ENCODE results near the gene AMPD3. TPM values are rescaled to one million over a fixed set of nuclear protein-coding genes. Genes with fewer than 3 reads are reported as not detected.

AMPD3 gene
- polyA plus RNA-seq, 1 donor from 2014 or later: not detected

DNA sequence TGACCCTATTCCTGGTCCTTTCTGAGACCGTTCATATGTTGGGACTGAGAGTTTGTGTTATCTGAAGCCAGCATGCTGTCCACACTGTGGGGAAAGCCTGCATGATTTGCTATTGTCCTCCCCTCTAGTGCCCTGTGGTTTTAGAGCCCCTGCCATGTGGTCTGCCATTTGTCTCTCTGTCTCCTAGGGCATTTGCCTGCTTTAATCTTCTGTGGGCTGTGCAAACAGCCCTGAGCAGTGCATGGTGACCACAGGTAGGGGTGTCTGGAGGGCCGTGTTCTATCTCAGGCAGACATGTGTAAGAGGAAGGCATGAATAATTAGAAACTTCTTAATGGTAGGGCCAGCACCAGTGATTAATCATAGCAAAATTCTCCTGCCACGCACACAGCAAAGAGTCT lies 23.0 kb downstream of the AMPD3 start:
- no peak overlapping the region for H3K27ac ChIP-seq (ENCODE audit: low read length)
- H4K20me1 ChIP-seq (ENCODE audit: insufficient read depth): no peaks in the 10 kb centered on the region
- no peaks in the 10 kb centered on the region for H3K27me3 ChIP-seq (ENCODE audit: insufficient read depth, low read depth, low read length)
- no peak for TF ChIP-seq EZH2 (IDR thresholded peaks at IDR 0.05; ENCODE audit: borderline replicate concordance, insufficient read depth, low read length, poor library complexity, severe bottlenecking)
- TF ChIP-seq RAD21 (conservative IDR thresholded peaks at IDR 0.05): no peak
- no peak for TF ChIP-seq POLR2AphosphoS5 (IDR thresholded peaks at IDR 0.05)
- TF ChIP-seq, protein P1, sequence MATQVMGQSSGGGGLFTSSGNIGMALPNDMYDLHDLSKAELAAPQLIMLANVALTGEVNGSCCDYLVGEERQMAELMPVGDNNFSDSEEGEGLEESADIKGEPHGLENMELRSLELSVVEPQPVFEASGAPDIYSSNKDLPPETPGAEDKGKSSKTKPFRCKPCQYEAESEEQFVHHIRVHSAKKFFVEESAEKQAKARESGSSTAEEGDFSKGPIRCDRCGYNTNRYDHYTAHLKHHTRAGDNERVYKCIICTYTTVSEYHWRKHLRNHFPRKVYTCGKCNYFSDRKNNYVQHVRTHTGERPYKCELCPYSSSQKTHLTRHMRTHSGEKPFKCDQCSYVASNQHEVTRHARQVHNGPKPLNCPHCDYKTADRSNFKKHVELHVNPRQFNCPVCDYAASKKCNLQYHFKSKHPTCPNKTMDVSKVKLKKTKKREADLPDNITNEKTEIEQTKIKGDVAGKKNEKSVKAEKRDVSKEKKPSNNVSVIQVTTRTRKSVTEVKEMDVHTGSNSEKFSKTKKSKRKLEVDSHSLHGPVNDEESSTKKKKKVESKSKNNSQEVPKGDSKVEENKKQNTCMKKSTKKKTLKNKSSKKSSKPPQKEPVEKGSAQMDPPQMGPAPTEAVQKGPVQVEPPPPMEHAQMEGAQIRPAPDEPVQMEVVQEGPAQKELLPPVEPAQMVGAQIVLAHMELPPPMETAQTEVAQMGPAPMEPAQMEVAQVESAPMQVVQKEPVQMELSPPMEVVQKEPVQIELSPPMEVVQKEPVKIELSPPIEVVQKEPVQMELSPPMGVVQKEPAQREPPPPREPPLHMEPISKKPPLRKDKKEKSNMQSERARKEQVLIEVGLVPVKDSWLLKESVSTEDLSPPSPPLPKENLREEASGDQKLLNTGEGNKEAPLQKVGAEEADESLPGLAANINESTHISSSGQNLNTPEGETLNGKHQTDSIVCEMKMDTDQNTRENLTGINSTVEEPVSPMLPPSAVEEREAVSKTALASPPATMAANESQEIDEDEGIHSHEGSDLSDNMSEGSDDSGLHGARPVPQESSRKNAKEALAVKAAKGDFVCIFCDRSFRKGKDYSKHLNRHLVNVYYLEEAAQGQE (IDR thresholded peaks at IDR 0.05; ENCODE audit: borderline replicate concordance): no peak
- no peak for TF ChIP-seq MXI1 (conservative IDR thresholded peaks at IDR 0.05; ENCODE audit: poor library complexity, severe bottlenecking)
- no peak for TF ChIP-seq TAF1 (IDR thresholded peaks at IDR 0.05; ENCODE audit: low read depth)
- TF ChIP-seq EP300 (conservative IDR thresholded peaks at IDR 0.05; ENCODE audit: poor library complexity, severe bottlenecking): no peak
- H3K9me2 ChIP-seq (ENCODE audit: insufficient read depth, low read length): no peaks in the 10 kb centered on the region
- H2AFZ ChIP-seq (ENCODE audit: low read depth, low read length): no peak overlapping the region
- no peak overlapping the region for H3K4me3 ChIP-seq (ENCODE audit: low read length)
- no peak overlapping the region for H3K4me2 ChIP-seq (ENCODE audit: low read length)
- H3K36me3 ChIP-seq (ENCODE audit: insufficient read depth, low read length): no peaks in the 10 kb centered on the region
- H3K79me2 ChIP-seq (replicated peaks; ENCODE audit: insufficient read depth, low read length): no peaks in the 10 kb centered on the region
- H3K9ac ChIP-seq (ENCODE audit: low read length): no peak overlapping the region
- H3F3A ChIP-seq (ENCODE audit: insufficient read depth, low read length, poor library complexity, severe bottlenecking): no peaks in the 10 kb centered on the region
- no peaks in the 10 kb centered on the region for H3K9me3 ChIP-seq (ENCODE audit: low read length)

GRCh38 chr11:10478574-10479550 lies 23.8 kb downstream of the AMPD3 start:
- Histone ChIP-seq H3K4me2 (ENCODE audit: low read length) (no peak overlapping the region), H3K79me2 (replicated peaks; ENCODE audit: insufficient read depth, low read length) (no peaks in the 10 kb centered on the region), H3K9me2 (ENCODE audit: insufficient read depth, low read length) (no peaks in the 10 kb centered on the region), H2AFZ (ENCODE audit: low read depth, low read length) (no peak overlapping the region), H3F3A (ENCODE audit: insufficient read depth, low read length, poor library complexity, severe bottlenecking) (no peaks in the 10 kb centered on the region), H3K36me3 (ENCODE audit: insufficient read depth, low read length) (no peaks in the 10 kb centered on the region), H3K27me3 (ENCODE audit: insufficient read depth, low read depth, low read length) (no peaks in the 10 kb centered on the region), H3K4me3 (ENCODE audit: low read length) (no peak overlapping the region), H3K9me3 (ENCODE audit: low read length) (no peaks in the 10 kb centered on the region), H3K27ac (ENCODE audit: low read length) (no peak overlapping the region), H4K20me1 (ENCODE audit: insufficient read depth) (no peaks in the 10 kb centered on the region), H3K9ac (ENCODE audit: low read length) (no peak overlapping the region)
- TF ChIP-seq TAF1 (IDR thresholded peaks at IDR 0.05; ENCODE audit: low read depth) (no peak), SMC3 (conservative IDR thresholded peaks at IDR 0.05; ENCODE audit: poor library complexity) (no peak), CTCF (IDR thresholded peaks at IDR 0.05; ENCODE audit: poor library complexity, severe bottlenecking) (no peak), EZH2 (IDR thresholded peaks at IDR 0.05; ENCODE audit: borderline replicate concordance, insufficient read depth, low read length, poor library complexity, severe bottlenecking) (no peak), EP300 (conservative IDR thresholded peaks at IDR 0.05; ENCODE audit: poor library complexity, severe bottlenecking) (no peak), RAD21 (conservative IDR thresholded peaks at IDR 0.05) (no peak), MXI1 (conservative IDR thresholded peaks at IDR 0.05; ENCODE audit: poor library complexity, severe bottlenecking) (no peak), POLR2AphosphoS5 (IDR thresholded peaks at IDR 0.05) (no peak)
- TF ChIP-seq, protein P1 (IDR thresholded peaks at IDR 0.05; ENCODE audit: borderline replicate concordance): no peak

Data from neural cell (in vitro differentiated cells).